ENCODE results near the gene CEP128. TPM values are rescaled to one million over a fixed set of nuclear protein-coding genes. Genes with fewer than 3 reads are reported as not detected.

CEP128 gene
- 8.2 and 10.0 TPM in 2 replicates for total RNA-seq

DNA sequence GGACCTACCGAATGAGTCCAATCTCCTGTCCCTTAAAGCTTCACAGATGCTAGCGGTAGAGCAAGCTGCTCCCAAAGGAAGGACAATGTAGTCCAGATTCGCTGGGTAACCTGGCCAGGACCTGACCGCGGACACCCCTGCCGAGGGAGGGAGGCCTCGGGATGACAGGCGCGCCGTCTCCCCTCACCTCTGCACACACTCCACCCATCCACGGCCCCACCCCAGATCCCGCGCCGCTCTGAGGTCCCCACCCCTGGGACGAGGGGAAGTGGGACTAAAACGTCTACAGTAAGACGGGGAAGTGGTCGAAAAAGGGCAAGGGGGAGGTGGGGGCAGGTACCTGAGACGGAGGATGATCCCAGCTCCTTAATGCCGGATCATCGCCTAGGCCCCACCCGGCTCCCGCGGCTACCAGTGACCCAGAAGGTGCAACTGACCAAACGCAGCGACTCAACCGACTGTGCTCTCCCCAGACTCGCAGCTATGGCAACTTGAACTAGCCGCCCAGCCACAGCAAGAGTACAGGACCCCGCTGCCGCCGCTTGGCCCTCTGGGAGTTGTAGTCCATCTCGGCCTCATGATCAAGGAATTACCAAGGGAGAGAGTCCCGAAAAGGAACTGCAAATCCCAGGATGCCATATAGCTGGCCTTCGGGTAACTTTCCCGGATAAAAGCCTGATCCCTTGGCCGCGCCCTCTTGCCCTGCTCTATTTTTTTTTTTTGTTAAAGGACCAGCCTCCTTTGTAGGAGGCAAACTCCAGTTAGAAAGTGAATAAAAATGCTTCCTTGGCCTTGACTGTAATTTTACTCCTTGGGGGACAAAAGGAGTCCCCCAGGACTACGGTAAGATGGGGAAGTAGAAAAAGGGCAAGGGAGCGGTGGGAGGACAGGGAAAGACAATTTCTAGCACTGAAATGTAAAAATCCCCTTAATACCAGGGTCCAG is at the start of gene CEP128:
Gene CEP128 (minus strand): TSS at position 498 of the 945 bp plus-strand sequence.
- peak within 1 kb of the TSS; percentile 74 for H3K4me3 ChIP-seq (ENCODE audit: low read depth, low read length)
- TF ChIP-seq, protein P1, sequence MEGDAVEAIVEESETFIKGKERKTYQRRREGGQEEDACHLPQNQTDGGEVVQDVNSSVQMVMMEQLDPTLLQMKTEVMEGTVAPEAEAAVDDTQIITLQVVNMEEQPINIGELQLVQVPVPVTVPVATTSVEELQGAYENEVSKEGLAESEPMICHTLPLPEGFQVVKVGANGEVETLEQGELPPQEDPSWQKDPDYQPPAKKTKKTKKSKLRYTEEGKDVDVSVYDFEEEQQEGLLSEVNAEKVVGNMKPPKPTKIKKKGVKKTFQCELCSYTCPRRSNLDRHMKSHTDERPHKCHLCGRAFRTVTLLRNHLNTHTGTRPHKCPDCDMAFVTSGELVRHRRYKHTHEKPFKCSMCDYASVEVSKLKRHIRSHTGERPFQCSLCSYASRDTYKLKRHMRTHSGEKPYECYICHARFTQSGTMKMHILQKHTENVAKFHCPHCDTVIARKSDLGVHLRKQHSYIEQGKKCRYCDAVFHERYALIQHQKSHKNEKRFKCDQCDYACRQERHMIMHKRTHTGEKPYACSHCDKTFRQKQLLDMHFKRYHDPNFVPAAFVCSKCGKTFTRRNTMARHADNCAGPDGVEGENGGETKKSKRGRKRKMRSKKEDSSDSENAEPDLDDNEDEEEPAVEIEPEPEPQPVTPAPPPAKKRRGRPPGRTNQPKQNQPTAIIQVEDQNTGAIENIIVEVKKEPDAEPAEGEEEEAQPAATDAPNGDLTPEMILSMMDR (IDR thresholded peaks at IDR 0.05; ENCODE audit: insufficient read depth, low read depth, low read length): no peak
- DNase-seq (ENCODE audit: low read depth): peak; percentile 98

DNA sequence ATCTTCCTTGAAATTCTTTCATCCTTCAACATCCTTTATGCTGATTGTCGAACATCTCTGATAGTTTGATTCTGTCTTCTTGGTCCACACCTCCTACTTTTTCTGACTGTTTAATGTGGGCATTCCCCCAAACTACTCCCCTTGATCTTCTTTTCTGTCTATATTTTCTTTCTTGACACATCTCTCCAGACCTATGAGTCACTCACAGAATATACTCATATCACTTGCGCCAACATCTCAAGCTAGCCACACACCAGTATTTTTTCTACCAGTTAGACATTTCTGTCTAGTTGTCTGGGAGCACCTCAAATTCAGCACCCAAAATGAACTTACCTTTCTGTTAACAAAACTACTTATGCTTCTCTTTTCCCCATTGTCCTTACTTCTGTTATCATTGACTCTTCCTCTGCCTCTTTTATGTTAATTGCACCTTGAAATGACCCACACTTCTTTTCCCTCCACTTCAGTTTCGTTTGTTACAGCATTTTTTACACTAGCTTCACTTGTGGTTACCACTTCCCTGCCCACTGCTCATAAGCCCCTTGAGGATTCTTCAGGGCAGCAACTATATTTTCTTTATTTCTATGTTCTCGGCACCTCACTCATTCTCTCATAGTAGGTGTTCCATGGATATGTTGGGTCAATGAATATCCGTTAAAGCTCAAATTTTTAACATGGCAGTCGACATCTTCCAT is 47.3 kb upstream of the CEP128 start:
- no peak for DNase-seq (ENCODE audit: low read depth)
- TF ChIP-seq, protein P1 (IDR thresholded peaks at IDR 0.05; ENCODE audit: insufficient read depth, low read depth, low read length): no peak
- H3K4me3 ChIP-seq (ENCODE audit: low read depth, low read length): no peak overlapping the region

DNA sequence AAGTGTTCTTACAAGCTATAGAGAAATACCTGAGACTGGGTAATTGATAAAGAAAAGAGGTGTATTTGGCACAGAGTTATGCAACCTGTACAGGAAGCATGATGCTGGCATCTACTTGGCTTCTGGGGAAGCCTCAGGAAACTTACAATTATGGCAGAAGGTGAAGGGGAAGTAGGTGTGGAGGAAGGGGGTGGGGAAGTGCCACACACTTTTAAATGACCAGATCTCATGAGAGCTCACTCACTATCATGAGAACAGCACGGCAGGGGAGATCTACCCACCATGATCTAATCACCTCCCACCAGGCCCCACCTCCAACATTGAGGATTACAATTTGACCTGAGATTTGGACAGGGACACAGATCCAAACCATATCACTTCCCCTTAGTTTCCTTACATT is 46.7 kb upstream of the CEP128 start:
- no peak for DNase-seq (ENCODE audit: low read depth)
- no peak overlapping the region for H3K4me3 ChIP-seq (ENCODE audit: low read depth, low read length)
- TF ChIP-seq, protein P1 (IDR thresholded peaks at IDR 0.05; ENCODE audit: insufficient read depth, low read depth, low read length): no peak

DNA sequence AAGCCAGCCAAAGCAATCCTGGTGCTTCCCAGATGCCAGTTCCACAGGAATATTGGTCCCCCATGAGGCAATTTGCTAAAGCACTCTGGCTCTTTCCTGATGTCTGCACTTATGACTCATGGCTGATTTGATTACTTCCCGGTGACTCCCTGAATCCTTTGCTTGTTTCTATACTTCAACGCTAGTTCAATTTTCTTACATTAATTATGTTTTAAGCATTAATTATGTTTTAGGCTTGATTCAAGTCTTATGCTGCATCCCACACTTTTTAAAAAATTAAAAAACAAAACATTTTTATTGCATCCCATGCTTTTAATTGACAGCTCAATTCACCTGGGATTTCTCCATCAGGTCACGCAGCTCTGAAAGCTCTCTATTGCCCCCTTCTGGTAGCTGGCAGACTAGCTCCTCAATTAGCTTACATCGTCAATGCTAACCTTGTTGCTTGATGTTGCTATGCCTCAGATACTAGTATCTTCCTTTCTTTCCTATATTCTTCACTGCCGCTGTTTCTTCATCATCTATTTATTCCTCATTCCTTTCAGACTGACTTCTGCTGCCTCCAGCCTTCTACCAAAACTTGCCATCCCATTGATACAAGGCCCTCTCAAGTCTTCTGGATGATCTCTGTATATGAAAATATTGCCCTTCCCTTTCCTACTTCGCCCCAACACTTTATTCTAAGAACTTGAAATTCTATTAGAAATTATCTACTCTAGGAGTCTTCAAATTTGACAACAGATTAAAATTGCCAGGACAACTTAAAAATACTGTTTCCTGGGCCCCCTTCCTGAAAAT is 45.9 kb upstream of the CEP128 start:
- peak; percentile 77 for DNase-seq (ENCODE audit: low read depth)
- H3K4me3 ChIP-seq (ENCODE audit: low read depth, low read length): no peak overlapping the region
- TF ChIP-seq, protein P1 (IDR thresholded peaks at IDR 0.05; ENCODE audit: insufficient read depth, low read depth, low read length): peak; percentile 96

DNA sequence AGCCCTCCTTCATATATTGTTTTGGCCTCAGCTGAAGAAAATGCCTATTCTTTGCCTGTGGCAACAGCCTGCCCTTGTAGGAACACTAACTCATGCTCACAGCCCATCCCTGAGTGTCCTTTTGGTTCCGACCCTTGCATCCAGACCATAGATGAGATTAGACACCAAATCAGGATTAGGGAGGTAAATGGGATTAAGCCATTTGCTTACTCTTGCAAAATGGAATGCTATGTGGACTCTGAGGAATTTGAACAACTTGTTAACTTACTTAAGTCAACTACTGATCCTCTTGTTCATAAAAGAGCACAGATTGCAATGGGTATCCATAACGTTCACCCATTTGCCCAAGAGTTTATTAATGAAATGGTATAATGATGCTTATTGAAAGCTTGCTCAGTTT is 41.2 kb upstream of the CEP128 start:
- TF ChIP-seq, protein P1 (IDR thresholded peaks at IDR 0.05; ENCODE audit: insufficient read depth, low read depth, low read length): no peak
- no peak overlapping the region for H3K4me3 ChIP-seq (ENCODE audit: low read depth, low read length)
- DNase-seq (ENCODE audit: low read depth): no peak

DNA sequence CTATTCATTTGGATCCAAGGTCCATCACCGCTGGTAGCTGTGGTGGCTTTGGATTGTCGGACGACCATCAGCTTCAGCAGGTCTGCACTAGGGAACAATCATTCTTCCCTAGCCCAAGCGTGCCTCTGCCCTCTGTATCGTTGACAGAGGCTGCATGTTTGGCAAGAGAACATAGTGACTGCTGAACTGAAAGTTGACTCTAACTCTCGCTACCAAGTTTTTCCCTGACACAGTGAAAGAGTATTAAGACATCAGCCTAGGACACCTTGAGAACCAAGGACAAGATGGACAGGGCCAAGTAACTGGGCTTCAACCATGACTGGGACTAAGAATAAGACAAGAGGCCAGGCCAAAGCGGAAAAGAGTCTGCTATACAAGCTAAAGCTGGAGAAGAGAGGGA is 40.1 kb upstream of the CEP128 start:
- TF ChIP-seq, protein P1 (IDR thresholded peaks at IDR 0.05; ENCODE audit: insufficient read depth, low read depth, low read length): no peak

More for the DNA sequence above, 40.1 kb upstream of the CEP128 start:
- H3K4me3 ChIP-seq (ENCODE audit: low read depth, low read length): no peak overlapping the region
- DNase-seq (ENCODE audit: low read depth): no peak

All from fibroblast of villous mesenchyme (primary cell).